ENCODE measurements around the gene CDK19.

DNA sequence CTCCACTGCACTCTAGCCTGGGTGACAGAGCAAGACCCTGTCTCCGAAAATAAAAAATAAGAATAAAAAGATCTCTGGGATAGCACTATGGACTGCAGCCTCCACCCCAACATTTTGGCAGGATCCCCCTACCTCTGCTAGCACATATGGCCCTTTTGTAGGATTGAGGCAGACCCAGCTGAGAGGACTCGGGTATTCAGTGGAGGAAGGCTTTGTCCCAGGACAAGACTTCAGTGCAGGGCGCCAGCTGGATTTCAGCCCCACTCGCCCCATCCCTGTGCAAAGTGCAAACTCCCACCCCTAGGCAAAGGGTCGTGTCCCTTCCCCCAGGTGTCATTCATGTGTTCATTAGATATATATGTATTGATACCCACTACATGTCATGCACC is 254.3 kb downstream of the CDK19 start:
- TF ChIP-seq, protein P1, sequence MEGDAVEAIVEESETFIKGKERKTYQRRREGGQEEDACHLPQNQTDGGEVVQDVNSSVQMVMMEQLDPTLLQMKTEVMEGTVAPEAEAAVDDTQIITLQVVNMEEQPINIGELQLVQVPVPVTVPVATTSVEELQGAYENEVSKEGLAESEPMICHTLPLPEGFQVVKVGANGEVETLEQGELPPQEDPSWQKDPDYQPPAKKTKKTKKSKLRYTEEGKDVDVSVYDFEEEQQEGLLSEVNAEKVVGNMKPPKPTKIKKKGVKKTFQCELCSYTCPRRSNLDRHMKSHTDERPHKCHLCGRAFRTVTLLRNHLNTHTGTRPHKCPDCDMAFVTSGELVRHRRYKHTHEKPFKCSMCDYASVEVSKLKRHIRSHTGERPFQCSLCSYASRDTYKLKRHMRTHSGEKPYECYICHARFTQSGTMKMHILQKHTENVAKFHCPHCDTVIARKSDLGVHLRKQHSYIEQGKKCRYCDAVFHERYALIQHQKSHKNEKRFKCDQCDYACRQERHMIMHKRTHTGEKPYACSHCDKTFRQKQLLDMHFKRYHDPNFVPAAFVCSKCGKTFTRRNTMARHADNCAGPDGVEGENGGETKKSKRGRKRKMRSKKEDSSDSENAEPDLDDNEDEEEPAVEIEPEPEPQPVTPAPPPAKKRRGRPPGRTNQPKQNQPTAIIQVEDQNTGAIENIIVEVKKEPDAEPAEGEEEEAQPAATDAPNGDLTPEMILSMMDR (conservative IDR thresholded peaks at IDR 0.05; ENCODE audit: low read depth in 2 of 2), result no peak
- TF ChIP-seq EZH2 (IDR thresholded peaks at IDR 0.05; ENCODE audit: low read depth, unreplicated experiment) (no peak), POLR2AphosphoS5 (IDR thresholded peaks at IDR 0.05; ENCODE audit: low read depth) (no peak), CREB1 (CRISPR knock-in tag; IDR thresholded peaks at IDR 0.05; ENCODE audit: low read depth) (no peak), EZH2phosphoT487 (IDR thresholded peaks at IDR 0.05; ENCODE audit: unreplicated experiment) (no peak), STAT1 (IDR thresholded peaks at IDR 0.05; ENCODE audit: unreplicated experiment) (no peak), JUNB (IDR thresholded peaks at IDR 0.05; ENCODE audit: unreplicated experiment) (no peak), NANOG (IDR thresholded peaks at IDR 0.05; ENCODE audit: borderline replicate concordance) (no peak), ZNF114 (CRISPR knock-in tag; IDR thresholded peaks at IDR 0.05) (no peak), ZNF331 (CRISPR knock-in tag; IDR thresholded peaks at IDR 0.05; ENCODE audit: low read depth) (no peak)
- TF ChIP-seq, protein P2, sequence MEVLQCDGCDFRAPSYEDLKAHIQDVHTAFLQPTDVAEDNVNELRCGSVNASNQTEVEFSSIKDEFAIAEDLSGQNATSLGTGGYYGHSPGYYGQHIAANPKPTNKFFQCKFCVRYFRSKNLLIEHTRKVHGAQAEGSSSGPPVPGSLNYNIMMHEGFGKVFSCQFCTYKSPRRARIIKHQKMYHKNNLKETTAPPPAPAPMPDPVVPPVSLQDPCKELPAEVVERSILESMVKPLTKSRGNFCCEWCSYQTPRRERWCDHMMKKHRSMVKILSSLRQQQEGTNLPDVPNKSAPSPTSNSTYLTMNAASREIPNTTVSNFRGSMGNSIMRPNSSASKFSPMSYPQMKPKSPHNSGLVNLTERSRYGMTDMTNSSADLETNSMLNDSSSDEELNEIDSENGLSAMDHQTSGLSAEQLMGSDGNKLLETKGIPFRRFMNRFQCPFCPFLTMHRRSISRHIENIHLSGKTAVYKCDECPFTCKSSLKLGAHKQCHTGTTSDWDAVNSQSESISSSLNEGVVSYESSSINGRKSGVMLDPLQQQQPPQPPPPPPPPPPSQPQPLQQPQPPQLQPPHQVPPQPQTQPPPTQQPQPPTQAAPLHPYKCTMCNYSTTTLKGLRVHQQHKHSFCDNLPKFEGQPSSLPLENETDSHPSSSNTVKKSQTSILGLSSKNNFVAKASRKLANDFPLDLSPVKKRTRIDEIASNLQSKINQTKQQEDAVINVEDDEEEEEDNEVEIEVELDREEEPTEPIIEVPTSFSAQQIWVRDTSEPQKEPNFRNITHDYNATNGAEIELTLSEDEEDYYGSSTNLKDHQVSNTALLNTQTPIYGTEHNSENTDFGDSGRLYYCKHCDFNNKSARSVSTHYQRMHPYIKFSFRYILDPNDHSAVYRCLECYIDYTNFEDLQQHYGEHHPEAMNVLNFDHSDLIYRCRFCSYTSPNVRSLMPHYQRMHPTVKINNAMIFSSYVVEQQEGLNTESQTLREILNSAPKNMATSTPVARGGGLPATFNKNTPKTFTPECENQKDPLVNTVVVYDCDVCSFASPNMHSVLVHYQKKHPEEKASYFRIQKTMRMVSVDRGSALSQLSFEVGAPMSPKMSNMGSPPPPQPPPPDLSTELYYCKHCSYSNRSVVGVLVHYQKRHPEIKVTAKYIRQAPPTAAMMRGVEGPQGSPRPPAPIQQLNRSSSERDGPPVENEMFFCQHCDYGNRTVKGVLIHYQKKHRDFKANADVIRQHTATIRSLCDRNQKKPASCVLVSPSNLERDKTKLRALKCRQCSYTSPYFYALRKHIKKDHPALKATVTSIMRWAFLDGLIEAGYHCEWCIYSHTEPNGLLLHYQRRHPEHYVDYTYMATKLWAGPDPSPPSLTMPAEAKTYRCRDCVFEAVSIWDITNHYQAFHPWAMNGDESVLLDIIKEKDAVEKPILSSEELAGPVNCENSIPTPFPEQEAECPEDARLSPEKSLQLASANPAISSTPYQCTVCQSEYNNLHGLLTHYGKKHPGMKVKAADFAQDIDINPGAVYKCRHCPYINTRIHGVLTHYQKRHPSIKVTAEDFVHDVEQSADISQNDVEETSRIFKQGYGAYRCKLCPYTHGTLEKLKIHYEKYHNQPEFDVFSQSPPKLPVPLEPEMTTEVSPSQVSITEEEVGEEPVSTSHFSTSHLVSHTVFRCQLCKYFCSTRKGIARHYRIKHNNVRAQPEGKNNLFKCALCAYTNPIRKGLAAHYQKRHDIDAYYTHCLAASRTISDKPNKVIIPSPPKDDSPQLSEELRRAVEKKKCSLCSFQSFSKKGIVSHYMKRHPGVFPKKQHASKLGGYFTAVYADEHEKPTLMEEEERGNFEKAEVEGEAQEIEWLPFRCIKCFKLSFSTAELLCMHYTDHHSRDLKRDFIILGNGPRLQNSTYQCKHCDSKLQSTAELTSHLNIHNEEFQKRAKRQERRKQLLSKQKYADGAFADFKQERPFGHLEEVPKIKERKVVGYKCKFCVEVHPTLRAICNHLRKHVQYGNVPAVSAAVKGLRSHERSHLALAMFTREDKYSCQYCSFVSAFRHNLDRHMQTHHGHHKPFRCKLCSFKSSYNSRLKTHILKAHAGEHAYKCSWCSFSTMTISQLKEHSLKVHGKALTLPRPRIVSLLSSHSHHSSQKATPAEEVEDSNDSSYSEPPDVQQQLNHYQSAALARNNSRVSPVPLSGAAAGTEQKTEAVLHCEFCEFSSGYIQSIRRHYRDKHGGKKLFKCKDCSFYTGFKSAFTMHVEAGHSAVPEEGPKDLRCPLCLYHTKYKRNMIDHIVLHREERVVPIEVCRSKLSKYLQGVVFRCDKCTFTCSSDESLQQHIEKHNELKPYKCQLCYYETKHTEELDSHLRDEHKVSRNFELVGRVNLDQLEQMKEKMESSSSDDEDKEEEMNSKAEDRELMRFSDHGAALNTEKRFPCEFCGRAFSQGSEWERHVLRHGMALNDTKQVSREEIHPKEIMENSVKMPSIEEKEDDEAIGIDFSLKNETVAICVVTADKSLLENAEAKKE (CRISPR knock-in tag; IDR thresholded peaks at IDR 0.05), result no peak
- TF ChIP-seq, protein P3, sequence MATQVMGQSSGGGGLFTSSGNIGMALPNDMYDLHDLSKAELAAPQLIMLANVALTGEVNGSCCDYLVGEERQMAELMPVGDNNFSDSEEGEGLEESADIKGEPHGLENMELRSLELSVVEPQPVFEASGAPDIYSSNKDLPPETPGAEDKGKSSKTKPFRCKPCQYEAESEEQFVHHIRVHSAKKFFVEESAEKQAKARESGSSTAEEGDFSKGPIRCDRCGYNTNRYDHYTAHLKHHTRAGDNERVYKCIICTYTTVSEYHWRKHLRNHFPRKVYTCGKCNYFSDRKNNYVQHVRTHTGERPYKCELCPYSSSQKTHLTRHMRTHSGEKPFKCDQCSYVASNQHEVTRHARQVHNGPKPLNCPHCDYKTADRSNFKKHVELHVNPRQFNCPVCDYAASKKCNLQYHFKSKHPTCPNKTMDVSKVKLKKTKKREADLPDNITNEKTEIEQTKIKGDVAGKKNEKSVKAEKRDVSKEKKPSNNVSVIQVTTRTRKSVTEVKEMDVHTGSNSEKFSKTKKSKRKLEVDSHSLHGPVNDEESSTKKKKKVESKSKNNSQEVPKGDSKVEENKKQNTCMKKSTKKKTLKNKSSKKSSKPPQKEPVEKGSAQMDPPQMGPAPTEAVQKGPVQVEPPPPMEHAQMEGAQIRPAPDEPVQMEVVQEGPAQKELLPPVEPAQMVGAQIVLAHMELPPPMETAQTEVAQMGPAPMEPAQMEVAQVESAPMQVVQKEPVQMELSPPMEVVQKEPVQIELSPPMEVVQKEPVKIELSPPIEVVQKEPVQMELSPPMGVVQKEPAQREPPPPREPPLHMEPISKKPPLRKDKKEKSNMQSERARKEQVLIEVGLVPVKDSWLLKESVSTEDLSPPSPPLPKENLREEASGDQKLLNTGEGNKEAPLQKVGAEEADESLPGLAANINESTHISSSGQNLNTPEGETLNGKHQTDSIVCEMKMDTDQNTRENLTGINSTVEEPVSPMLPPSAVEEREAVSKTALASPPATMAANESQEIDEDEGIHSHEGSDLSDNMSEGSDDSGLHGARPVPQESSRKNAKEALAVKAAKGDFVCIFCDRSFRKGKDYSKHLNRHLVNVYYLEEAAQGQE (IDR thresholded peaks at IDR 0.05; ENCODE audit: unreplicated experiment), result no peak
- TF ChIP-seq, protein P4, sequence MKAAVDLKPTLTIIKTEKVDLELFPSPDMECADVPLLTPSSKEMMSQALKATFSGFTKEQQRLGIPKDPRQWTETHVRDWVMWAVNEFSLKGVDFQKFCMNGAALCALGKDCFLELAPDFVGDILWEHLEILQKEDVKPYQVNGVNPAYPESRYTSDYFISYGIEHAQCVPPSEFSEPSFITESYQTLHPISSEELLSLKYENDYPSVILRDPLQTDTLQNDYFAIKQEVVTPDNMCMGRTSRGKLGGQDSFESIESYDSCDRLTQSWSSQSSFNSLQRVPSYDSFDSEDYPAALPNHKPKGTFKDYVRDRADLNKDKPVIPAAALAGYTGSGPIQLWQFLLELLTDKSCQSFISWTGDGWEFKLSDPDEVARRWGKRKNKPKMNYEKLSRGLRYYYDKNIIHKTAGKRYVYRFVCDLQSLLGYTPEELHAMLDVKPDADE (IDR thresholded peaks at IDR 0.05), result no peak
